ENCODE results near the gene FAM78A.
"Not testable (repeated sequence)": the region's sequence is repeated elsewhere in the genome, so short reads cannot be mapped to it uniquely, and the experiment has no call there.

FAM78A gene

DNA sequence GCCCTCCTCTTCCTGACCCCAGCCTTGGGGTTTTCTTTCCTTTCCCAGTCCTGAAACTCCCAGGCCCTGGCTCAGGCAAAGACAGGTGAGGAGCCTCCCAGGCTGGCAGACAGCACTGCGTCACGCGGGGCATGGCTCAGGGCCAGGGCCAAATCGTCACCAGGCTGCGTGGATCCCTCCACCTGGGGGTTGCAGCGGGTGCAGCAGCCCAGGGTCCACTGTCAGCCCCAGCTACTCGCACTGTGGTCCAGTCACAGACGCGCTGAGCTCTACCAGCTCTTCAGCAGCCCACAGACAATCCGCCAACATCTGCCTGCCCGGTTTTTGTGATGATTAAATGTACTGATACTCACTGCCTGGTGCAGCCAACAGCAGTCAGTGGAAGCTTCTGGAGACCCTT, 12.1 kb downstream of the FAM78A start:
- DNase-seq (ENCODE audit: low read depth) = no peak

- DNase-seq (ENCODE audit: low read depth) = no peak
Measured at GRCh38 chr9:131263701-131264100, 12.6 kb downstream of the FAM78A start.

DNA sequence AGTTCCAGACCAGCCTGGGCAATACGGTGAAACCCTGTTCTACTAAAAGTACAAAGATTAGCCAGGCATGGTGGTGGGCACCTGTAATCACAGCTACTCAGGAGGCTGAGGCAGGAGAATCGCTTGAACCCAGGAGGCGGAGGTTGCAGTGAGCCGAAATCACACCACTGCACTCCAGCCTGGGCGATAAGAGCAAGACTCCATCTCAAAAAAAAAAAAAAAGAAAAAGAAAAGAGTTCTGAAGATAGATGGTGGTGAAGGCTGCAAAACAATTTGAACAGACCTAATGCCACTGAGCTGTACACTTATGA, 13.3 kb downstream of the FAM78A start:
- not testable (repeated sequence) for DNase-seq (ENCODE audit: low read depth)

DNA sequence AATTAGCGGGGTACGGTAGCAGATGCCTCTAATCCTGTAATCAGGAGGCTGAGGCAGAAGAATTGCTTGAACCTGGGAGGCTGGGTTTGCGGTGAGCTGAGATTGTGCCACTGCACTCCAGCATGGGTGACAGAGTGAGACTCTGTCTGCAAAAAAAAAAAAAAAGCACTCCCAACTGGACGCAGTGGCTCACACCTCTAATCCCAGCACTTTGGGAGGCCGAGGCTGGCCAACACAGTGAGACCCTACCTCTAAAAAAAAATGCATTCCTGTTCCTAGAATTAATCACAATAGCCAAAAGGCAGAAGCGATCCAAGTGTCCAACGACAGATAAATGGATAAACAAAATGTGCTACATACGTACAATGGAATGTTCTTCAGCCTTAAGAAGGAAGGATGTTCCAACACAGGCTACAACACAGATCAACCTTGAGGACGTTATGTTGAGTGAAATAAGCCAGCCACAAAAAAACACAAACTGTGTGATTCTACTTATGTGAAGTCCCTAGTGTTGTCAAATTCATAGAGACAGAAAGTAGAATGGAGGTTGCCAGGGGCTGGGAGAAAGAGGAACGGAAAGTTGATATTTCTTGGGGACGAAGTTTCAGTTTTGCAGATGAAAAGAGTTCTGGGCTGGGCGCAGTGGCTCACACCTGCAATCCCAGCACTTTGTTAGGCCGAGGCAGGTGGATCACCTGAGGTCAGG, 13.8 kb downstream of the FAM78A start:
- DNase-seq (ENCODE audit: low read depth) = no peak

DNA sequence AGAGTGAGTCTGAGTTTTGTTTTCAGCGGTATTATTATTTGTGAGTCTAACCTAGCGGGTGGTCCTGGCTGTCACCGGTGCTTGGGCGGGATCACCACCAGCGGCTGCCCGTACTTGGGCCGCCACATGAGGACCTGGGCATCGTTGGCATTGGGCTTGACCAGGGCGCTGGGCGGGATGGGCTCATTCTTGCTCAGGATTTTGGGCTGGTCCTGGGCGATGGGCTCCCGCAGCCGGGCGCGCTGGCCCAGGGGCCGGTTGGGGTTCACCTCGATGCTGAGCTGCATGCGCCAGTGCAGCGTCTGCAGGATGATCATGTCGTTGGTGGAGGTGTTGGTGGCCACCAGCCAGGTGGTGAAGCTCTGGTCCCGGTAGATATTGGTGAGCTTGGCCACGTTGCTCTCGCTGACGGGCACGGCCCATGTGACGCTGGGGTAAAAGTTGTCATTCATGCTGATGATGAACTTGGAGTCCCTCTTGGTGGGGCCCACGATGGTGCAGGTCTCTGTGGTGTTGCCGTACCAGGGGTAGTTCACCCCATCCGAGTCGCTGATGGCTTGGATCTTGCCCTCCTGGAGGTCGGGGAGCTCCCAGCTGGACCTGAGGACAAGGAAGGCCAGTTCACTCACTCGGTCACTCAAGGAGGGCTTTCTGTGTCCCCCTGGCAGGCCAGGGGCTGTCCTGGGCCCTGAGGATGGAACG, 15.4 kb downstream of the FAM78A start:
- DNase-seq (ENCODE audit: low read depth) = no peak

DNA sequence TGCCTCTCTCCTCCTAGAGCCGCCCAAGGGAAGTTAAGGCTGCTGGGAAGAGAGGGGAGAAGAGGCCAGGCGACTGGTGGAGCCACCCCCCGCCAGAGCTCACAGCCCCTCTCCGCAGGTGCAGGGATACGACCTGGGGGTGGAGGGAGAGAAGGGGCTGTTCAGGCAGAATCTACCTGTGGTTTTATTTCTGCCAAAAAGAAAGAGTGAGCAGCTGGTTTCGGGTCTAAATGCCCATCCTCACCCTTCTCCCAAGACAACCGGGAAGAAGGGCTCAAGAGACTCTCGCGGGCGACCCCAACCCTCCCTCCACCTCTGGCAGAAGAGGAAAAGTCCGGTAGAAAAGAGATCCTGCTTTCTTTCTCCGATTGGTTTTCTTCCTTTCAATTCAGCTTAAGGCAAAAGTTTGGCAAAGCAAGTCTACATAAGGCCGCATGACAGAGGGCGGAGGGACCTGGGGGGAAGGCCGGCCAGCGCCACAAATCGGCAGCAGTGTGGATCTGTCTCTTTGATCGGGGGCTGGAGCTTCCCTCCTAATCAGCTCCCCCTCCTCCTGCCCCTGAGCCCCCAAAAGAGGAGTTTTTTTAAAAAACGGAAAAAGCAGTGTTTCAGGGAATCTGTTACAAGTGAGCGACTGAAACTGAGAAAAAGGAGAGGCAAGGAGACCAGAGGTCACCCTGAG, 16.3 kb downstream of the FAM78A start:
- no peak for DNase-seq (ENCODE audit: low read depth)

DNA sequence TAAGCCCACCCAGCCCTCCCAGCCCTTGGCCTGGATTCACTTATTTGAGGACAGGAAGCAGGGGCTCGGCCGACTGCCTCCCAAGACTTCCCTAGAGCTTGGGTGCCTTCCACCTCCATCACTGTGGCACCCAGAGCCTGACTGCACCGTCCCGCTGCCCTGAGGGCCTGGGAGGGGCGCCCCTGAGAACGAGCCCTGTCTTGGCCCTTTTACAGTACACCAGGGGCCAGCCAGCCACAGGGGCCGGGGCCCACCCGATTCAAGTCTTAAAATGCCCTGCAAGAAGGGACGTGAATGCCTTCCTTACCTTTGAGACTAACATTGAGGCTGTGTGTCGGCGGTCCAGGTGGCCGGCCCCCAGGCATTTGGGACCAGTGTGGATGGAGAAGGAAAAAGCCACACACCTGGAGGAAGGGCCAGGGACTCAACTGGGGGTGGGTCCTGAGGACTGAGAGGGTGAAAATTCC, 16.8 kb downstream of the FAM78A start:
- no peak for DNase-seq (ENCODE audit: low read depth)

GRCh38 chr9:131258698-131259431, 17.4 kb downstream of the FAM78A start:
- no peak for DNase-seq (ENCODE audit: low read depth)

GRCh38 chr9:131258186-131258585, 18.1 kb downstream of the FAM78A start:
- no peak for DNase-seq (ENCODE audit: low read depth)

DNA sequence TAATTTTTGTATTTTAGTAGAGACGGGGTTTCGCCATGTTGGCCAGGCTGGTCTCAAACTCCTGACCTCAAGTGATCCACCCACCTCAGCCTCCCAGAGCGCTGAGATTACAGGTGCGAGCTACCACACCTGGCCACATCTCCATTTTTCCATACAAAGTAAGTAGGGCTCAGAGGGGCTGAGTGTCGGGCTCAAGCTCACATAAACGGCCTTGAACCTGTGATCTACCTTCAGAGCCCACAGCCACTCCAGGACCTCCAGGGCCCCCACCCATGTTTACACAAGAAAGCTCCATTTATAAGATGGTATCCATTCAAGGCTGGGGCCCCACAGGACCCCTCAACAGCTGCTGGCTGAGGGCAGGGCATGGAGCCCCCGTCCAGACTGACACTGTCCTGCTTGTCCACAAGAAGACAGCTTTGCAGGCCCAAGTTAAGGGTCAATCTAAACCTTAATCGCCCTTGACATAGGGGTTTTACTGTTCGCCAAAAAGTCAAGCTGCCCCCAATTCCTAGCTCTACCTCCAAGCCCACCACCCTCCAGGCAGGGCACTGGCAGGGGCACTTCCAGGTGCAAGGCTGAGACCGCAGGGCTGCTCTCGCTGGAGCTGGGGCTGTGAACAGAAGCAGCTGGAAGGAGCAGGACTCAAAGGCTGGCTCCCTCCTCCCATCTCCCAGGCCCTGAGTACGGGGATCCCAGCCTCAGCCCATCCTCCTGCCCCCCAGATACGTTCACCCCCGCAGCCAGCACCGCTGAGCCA, 18.9 kb downstream of the FAM78A start:
- DNase-seq (ENCODE audit: low read depth) = no peak

- no peak for DNase-seq (ENCODE audit: low read depth)
Measured at GRCh38 chr9:131255676-131256197, 20.6 kb downstream of the FAM78A start.

DNA sequence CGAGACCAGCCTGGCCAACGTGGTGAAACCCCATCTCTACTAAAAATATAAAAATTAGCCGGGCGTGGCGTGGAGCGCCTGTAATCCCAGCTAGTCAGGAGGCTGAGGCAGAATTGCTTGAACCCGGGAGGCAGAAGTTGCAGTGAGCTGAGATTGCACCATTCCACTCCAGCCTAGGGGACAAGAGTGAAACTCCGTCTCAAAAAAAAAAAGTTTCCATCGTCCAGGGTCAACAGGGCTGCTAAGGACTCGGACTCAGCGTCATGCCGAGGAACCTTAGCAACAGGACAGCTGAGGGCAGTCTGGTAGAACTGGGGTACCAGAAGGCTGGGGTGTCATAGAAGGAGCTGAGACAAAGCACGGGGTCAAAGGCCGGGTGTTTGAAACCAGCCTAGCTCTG, 21.7 kb downstream of the FAM78A start:
- no peak for DNase-seq (ENCODE audit: low read depth)

DNA sequence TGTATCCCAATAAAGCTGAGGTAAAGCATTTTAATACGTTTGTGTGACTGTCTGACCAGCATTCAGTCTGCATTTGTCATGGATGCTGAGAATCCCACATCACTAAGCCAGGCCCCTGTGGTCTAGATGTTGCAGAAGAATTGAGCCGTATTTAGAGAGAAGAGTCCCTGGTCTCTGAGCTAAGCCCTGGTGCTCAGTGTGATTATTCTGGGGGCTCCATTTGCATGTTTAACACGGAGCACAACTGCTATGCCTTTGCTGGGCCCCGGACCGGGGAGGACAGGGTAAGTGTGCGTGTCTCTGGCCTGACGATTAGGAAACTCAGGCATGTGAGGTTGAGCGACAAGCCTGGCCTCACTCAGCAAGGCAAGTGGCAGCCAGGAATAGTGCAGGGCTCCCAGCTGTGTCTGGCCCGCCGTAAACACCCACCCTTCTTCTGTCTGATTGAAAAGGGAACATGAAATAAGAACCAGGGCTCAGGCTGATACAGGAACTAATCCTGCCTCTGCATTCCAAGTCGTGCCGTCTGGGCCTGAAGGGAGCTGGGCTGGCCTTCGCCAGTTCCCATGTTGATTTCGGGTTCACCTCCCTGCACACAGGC, 22.3 kb downstream of the FAM78A start:
- DNase-seq (ENCODE audit: low read depth) = no peak

DNA sequence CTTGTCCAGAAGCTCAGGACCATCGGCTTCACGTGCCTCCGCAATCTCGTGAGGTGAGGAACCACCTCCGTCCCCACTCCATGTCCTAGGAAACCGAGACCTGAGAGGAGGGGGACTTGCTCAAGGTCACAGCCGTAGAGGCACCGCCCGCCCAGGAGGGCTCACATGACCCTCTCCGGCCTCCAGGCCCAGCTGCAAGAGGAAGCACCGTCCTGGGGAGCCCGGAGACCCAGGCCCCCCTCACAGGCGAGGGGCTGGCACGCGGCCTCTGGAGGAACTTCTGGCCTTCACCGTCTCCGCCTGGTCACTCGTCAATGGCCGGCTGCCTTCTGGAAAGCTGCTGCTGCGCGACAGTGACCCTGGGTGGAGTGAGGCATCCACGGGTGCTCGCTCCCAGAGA, 24.2 kb downstream of the FAM78A start:
- DNase-seq (ENCODE audit: low read depth) = no peak

DNA sequence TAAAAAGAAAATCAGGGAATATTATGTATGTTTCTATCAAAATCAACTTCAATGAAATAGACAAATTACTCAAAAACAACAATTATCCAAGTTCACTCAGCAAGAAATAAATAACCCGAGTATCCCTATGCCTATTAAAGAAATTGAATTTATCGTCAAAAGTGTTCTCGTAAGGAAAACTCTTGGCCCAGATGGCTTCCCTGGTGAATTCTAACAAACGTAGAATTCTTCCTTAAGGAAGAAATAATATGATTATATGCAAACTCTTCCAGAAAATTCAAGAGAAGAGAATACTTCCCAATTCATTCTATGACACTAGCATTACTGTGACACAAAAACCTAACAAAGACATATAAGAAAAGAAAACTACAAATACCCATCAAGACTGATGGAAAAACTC, 29.7 kb downstream of the FAM78A start:
- DNase-seq (ENCODE audit: low read depth) = no peak

DNA sequence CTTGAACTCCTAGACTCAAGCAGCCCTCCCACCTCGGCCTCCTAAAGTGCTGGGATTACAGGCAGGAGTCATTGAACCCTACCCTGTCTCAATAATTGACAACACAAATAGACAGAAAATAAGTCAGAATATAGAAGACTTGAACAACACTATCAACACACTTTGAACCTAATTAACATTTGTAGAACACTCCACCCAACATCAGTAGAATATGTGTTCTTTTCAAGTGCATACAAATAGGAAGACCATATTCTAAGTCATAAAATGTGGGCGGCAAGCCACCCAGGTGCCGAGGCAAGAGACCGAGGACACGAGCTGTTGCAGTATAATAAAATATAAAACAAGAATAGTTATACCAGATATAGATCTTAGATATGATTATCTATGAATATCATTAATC, 32.0 kb downstream of the FAM78A start:
- not testable (repeated sequence) for DNase-seq (ENCODE audit: low read depth)

DNA sequence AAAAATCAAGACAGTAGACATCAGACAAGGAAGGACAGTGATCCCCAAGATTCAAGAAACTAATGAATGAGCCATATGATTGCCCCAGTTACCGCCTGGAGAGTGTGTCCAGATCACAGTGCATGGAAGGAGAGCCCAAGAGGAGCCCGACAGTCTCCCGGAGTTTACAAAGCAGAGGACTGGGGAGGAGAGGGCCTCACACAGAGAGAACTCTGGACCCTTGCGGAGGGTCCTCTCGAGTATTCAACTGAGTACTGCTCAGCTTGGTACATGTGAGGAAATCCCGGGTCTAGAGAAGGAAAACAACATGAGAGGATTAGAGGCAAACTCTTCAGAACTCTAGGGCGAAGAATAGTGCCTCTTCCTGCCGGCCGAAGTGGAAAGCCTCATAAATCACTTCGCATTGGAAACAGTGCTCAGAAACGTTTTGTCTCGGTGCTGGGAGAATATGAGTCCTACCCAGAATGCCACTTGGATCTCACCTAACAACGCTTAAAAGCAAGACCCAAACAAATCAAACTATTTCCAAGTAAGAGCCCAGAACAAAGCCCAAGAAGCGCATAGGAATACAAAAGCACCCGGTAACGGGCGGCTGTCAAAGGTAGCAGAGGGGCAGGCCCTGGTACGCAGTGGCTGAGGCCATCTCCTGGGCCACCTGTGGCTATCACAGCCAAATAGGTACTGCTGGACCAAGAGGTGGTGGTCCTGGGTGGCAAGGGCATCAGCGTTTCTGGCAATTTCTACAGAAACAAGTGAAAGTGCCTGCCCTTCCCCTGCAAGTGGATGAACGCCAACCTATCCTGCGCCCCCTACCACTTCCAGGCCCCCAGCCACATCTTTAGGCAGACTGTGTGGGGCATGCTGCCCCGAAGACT, 36.0 kb downstream of the FAM78A start:
- DNase-seq (ENCODE audit: low read depth) = no peak

DNA sequence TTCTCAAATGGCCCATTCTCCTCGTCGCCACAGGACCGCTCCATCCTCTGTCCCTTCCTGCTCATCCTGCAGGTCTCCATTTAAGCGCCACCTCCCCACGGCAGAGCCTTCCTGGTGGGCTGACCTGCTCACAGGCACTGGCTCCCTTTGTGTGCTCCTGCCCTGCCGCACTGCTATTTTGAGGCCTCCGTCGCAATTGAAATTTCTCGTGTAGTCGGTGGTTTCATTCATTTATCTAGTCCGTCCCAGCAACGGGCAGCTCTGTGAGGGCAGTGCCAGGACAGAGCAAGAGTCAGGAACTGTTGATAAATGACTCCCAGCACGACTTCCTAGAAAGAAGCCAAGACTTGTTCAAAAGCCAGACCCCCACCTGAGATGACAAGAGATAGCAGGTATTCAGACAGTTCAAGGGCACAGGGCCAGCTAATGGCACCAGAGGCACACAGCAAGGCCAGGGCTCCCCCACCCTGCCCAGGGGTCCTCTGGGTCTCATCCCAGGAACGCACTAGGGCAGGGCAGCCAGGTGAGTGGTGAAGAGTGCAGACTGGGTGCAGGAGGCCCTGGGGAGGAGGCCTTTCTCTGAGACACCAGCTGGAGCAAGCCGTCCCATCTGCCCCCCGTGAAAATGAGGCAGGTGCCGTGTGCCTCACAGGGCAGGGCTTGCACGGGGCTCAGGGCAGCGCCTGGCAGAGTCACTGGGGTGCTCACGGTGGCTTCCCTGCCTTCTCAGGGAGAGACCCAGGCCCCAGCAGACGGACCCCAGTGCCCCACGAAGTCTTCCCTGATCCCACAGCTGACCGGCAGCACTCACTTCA, 36.9 kb downstream of the FAM78A start:
- no peak for DNase-seq (ENCODE audit: low read depth)

GRCh38 chr9:131238402-131239021, 37.8 kb downstream of the FAM78A start:
- DNase-seq (ENCODE audit: low read depth) = no peak

Measured in fibroblast of the conjunctiva (primary cell).